ENCODE measurements around the gene DNMBP. TPM values are rescaled to one million over a fixed set of nuclear protein-coding genes. Genes with fewer than 3 reads are reported as not detected.
"Not testable (repeated sequence)": the region's sequence is repeated elsewhere in the genome, so short reads cannot be mapped to it uniquely, and the experiment has no call there.

DNMBP gene
- total RNA-seq, 1 donor from 2014 or later, result 26.7 TPM

GRCh38 chr10:99841746-99842145, 168.0 kb downstream of the DNMBP start:
- no peak overlapping the region for H2AFZ ChIP-seq (replicated peaks)
- DNase-seq (ENCODE audit: low spot score), result no peak
- H3K36me3 ChIP-seq, result no peaks in the 10 kb centered on the region
- H3K4me3 ChIP-seq, result no peak overlapping the region
- H3K4me1 ChIP-seq, result no peaks in the 10 kb centered on the region
- TF ChIP-seq EZH2 (IDR thresholded peaks at IDR 0.05), result no peak
- TF ChIP-seq EZH2phosphoT487 (IDR thresholded peaks at IDR 0.05), result no peak
- TF ChIP-seq CTCF (IDR thresholded peaks at IDR 0.05), result no peak
- H3K9me3 ChIP-seq (ENCODE audit: low read depth), result no peaks in the 10 kb centered on the region
- Mint-ChIP-seq H3K27me3 (ENCODE audit: insufficient read depth, low read depth) (peaks cover 12% of the 10 kb centered on the region), H3K4me3 (no peak overlapping the region), H3K4me1 (peaks cover 3% of the 10 kb centered on the region), H3K27ac (no peak overlapping the region), H3K9me3 (peaks cover 9% of the 10 kb centered on the region), H3K36me3 (peaks cover 4% of the 10 kb centered on the region)
- H3F3A ChIP-seq (ENCODE audit: low read depth), result no peaks in the 10 kb centered on the region
- no peak overlapping the region for H3K27ac ChIP-seq
- H3K27me3 ChIP-seq, result no peaks in the 10 kb centered on the region
- no peaks in the 10 kb centered on the region for H4K20me1 ChIP-seq (ENCODE audit: low read depth)
- no peaks in the 10 kb centered on the region for H3K79me2 ChIP-seq (ENCODE audit: low read depth)
- no peak overlapping the region for H3K9ac ChIP-seq
- H3K4me2 ChIP-seq, result no peak overlapping the region

GRCh38 chr10:99840859-99841258, 168.9 kb downstream of the DNMBP start:
- not testable (repeated sequence) for H3K4me3 ChIP-seq; H3K4me1 Mint-ChIP-seq; H3K4me3 Mint-ChIP-seq; H3K4me1 ChIP-seq; H2AFZ ChIP-seq (replicated peaks); H3K79me2 ChIP-seq (ENCODE audit: low read depth); H4K20me1 ChIP-seq (ENCODE audit: low read depth); H3K36me3 ChIP-seq; H3K27me3 ChIP-seq; DNase-seq (ENCODE audit: low spot score); H3K27ac Mint-ChIP-seq; H3K9me3 ChIP-seq (ENCODE audit: low read depth); H3K27ac ChIP-seq; H3F3A ChIP-seq (ENCODE audit: low read depth); H3K4me2 ChIP-seq; H3K9ac ChIP-seq; H3K36me3 Mint-ChIP-seq
- Mint-ChIP-seq H3K27me3 (ENCODE audit: insufficient read depth, low read depth) (peaks cover 11% of the 10 kb centered on the region), H3K9me3 (peaks cover 16% of the 10 kb centered on the region)

- Histone ChIP-seq H3K4me1 (no peaks in the 10 kb centered on the region), H3K9ac (no peak overlapping the region), H3K4me3 (no peak overlapping the region), H3F3A (ENCODE audit: low read depth) (no peaks in the 10 kb centered on the region), H3K9me3 (ENCODE audit: low read depth) (no peaks in the 10 kb centered on the region), H2AFZ (replicated peaks) (no peak overlapping the region), H3K27me3 (no peaks in the 10 kb centered on the region), H3K27ac (no peak overlapping the region), H4K20me1 (ENCODE audit: low read depth) (no peaks in the 10 kb centered on the region), H3K79me2 (ENCODE audit: low read depth) (no peaks in the 10 kb centered on the region), H3K4me2 (no peak overlapping the region), H3K36me3 (no peaks in the 10 kb centered on the region)
- no peak for DNase-seq (ENCODE audit: low spot score)
- H3K9me3 Mint-ChIP-seq, result peaks cover 16% of the 10 kb centered on the region
- no peaks in the 10 kb centered on the region for H3K4me1 Mint-ChIP-seq
- peaks cover 5% of the 10 kb centered on the region for H3K27me3 Mint-ChIP-seq (ENCODE audit: insufficient read depth, low read depth)
- TF ChIP-seq EZH2phosphoT487 (IDR thresholded peaks at IDR 0.05) (no peak), CTCF (IDR thresholded peaks at IDR 0.05) (no peak)
- no peak overlapping the region for H3K4me3 Mint-ChIP-seq
- H3K27ac Mint-ChIP-seq, result no peak overlapping the region
- peaks cover 6% of the 10 kb centered on the region for H3K36me3 Mint-ChIP-seq
Observed at GRCh38 chr10:99836711-99837110, 173.0 kb downstream of the DNMBP start.

- Histone ChIP-seq H3K27me3 (no peaks in the 10 kb centered on the region), H2AFZ (replicated peaks) (no peak overlapping the region), H3F3A (ENCODE audit: low read depth) (no peaks in the 10 kb centered on the region), H3K79me2 (ENCODE audit: low read depth) (no peaks in the 10 kb centered on the region), H3K36me3 (no peaks in the 10 kb centered on the region), H4K20me1 (ENCODE audit: low read depth) (no peaks in the 10 kb centered on the region), H3K27ac (no peak overlapping the region), H3K4me2 (no peak overlapping the region), H3K4me1 (no peaks in the 10 kb centered on the region), H3K9ac (no peak overlapping the region), H3K9me3 (ENCODE audit: low read depth) (no peaks in the 10 kb centered on the region), H3K4me3 (no peak overlapping the region)
- no peak for DNase-seq (ENCODE audit: low spot score)
- H3K4me3 Mint-ChIP-seq, result no peak overlapping the region
- TF ChIP-seq CTCF (IDR thresholded peaks at IDR 0.05) (no peak), EZH2phosphoT487 (IDR thresholded peaks at IDR 0.05) (no peak)
- no peaks in the 10 kb centered on the region for H3K4me1 Mint-ChIP-seq
- H3K27ac Mint-ChIP-seq, result no peak overlapping the region
- H3K27me3 Mint-ChIP-seq (ENCODE audit: insufficient read depth, low read depth), result peaks cover 5% of the 10 kb centered on the region
- H3K9me3 Mint-ChIP-seq, result peaks cover 11% of the 10 kb centered on the region
- peaks cover 5% of the 10 kb centered on the region for H3K36me3 Mint-ChIP-seq
Observed at GRCh38 chr10:99835947-99836346, 173.8 kb downstream of the DNMBP start.

Data from neural progenitor cell (in vitro differentiated cells).